ENCODE measurements around the gene UBE2H. TPM values are rescaled to one million over a fixed set of nuclear protein-coding genes. Genes with fewer than 3 reads are reported as not detected.
"Not testable (repeated sequence)": the region's sequence is repeated elsewhere in the genome, so short reads cannot be mapped to it uniquely, and the experiment has no call there.

Gene UBE2H
- total RNA-seq: 121 TPM
- long read RNA-seq, full-length matches to known transcripts: 244 of 290 reads
- long read RNA-seq, partial matches to known transcripts: 4 of 290 reads
- long read RNA-seq, other reads (novel, unspliced or antisense): 42 of 290 reads

DNA sequence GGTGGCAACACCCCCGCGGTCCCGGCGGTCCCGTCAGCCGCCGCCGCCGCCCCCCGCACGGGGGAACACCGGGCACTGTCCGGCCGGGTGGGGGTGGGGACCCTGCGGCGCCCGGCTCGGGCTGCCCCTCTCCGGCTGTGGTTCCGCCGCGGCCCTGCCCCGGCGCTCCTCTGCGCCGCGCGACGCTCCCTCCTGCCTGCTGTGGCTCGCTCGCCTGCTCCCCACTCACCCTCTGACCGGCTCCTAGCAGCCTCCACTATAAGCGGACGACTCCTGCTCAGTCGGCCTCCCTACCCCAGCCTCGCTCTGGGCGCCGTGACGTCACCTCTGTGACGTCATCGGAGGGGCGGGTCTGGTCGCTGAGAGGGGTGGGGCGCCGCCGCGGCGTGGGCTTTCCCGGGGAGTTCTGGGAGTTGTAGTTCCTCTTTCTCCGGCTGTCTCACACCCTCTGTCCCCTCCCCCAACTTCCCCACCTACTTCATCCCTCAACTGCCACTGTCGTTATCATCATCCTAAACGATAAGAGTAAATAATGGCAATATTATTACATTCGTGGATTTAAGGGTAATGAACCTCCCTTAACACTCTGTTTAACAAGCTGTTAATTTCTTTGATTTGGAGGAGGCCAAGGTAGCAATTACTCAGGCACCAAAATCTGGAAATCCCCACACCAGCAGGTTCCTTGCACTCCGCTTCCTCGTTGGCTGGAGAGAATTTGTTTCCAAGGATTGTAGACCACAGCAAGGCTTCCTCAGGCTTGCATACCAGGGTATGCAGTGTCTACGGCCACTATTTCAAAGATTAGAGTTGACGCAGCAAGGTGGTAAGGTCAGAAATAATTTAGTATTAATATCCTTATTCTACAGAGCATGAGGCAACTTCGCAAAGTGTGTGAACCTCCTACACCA lies at the start of gene UBE2H:
TSS of gene UBE2H (minus strand) at position 308 of the 908 bp plus-strand sequence. CDS start 405 bp downstream, outside the sequence.
- peak; percentile 83 for ATAC-seq
- intact Hi-C loops (cut with micrococcal nuclease): no loop called here
- DNase-seq: peak; percentile 96

DNA sequence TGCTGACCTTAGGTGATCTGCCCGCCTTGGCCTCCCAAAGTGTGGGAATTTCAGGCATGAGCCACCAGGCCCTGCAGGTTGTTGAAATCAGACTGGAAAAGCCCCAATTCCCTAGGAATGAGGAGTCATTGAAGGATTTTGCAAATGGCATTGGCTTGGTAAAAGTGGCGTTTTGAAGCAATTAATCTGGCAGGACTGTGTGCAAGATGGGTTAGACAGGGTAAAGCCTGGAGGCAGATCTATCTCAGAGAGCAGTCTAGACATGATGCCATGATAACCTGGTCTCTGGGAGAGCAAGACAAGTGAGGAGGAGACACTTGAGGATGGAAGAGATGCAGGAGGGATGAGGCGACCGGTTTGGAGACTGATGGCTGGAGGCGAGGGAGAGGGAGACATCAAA lies 45.7 kb upstream of the UBE2H start:
- no peak for ATAC-seq
- intact Hi-C loops (cut with micrococcal nuclease): no loop called here
- DNase-seq: no peak

GRCh38 chr7:129997285-129997684 lies 44.5 kb upstream of the UBE2H start:
- DNase-seq: no peak
- intact Hi-C loops (cut with micrococcal nuclease): no loop called here
- ATAC-seq: no peak

DNA sequence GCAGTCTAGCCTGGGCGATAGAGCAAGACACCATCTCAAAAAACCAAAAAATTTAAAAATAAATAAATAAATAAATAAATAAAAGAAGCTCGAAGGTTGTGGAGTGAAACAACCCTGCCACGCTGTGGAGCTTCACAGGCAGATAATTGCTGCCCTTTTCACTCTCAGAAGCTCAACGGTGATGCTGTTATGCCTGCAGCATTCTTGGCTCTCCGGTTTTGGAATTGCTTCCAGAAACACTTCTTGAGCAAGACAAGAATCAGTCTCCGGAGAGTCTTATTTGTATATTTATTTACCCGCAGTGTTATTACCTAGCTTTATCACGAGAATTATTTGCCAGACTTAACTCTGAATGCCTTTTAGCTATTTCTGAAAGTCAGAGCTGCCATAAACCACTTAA lies 40.5 kb upstream of the UBE2H start:
- intact Hi-C loops (cut with micrococcal nuclease): no loop called here
- ATAC-seq (no peak), DNase-seq (no peak)

GRCh38 chr7:129990403-129991192 lies 37.8 kb upstream of the UBE2H start:
- intact Hi-C loops (cut with micrococcal nuclease): no loop called here
- DNase-seq (no peak), ATAC-seq (peak; percentile 89)

- ATAC-seq (no peak), DNase-seq (no peak)
- intact Hi-C loops (cut with micrococcal nuclease): no loop called here
Measured at GRCh38 chr7:129989466-129989865, 36.7 kb upstream of the UBE2H start.

- DNase-seq: no peak
- ATAC-seq: no peak
- intact Hi-C loops (cut with micrococcal nuclease): no loop called here
Measured at GRCh38 chr7:129986600-129986999, 33.8 kb upstream of the UBE2H start.

GRCh38 chr7:129980667-129981066 lies 27.9 kb upstream of the UBE2H start:
- intact Hi-C loops (cut with micrococcal nuclease): no loop called here
- ATAC-seq: no peak
- no peak for DNase-seq

GRCh38 chr7:129975309-129975708 lies 22.5 kb upstream of the UBE2H start:
- intact Hi-C loops (cut with micrococcal nuclease): no loop called here
- no peak for ATAC-seq

DNA sequence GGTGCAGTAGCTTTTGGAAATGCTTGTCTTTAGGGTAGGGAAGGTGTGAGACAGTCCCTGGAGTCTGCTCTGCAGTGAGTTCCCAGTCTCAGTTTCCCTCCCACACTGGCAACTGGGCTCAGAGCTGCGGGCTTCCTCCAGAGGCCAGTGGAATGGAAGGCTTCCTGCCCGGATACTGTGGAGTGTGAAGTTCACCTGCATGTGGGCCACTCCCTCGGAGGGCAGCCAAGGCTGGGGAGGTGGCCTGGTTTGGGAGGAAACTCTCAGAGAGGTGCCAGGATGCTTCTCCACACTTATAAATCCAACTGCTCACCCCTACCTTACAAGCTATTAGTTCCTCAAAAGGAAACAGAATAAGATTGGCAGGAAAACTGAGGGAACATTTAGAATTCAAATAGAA lies 18.1 kb upstream of the UBE2H start:
- DNase-seq: no peak
- ATAC-seq: no peak
- intact Hi-C loops (cut with micrococcal nuclease): no loop called here

More at GRCh38 chr7:129975309-129975708, 22.5 kb upstream of the UBE2H start:
- no peak for DNase-seq

- ATAC-seq: peak; percentile 25
- no peak for DNase-seq
- intact Hi-C loops (cut with micrococcal nuclease): no loop called here
Measured at GRCh38 chr7:129969881-129970446, 17.2 kb upstream of the UBE2H start.

DNA sequence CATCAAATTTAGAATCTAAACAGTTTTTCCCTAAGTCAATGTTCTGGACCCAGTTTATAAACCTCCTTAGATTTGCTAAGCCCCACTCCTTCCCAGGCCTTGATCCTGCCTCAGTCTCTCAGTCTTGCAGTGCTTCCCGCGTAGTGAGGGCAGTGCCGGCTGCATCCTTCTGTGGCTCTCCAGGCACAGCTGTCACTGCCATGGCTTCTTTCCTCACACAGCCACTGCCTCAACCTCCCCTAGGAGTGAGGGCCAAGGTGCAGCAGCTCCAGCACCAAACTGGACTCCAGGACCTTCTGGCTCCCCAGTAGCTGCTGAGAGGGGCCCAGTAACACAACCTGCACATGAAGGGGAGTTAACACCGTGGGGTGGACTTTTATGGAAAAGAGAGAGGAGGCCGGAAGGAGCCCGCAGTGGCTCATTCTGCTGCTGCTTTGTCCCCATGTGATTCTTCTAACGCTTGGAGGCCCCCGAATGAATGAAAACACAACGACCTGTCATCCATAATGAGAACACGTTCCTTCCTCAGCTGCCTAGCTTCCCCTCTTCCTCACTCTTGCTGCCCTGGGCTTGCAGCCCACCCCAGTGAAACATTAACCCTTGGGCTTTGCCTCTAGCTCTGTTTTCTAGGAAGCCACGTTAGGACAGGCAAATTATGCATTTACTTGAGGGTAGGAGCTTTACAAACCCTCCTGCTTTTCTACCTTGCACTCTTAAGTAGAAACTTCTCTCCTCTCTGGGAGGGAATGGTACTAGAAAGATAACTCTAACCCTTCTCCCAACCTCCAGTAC lies 16.0 kb upstream of the UBE2H start:
- no peak for ATAC-seq
- intact Hi-C loops (cut with micrococcal nuclease): no loop called here

DNA sequence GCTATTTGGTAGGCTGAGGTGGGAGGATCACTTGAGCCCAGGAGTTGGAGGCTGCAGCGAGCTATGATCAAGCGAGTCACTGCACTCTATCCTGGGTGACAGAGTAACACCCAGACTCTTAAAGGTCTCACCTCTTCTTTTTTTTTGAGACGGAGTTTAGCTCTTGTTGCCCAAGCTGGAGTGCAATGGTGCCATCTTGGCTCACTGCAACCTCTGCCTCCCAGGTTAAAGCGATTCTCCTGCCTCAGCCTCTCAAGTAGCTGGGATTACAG lies 7.4 kb upstream of the UBE2H start:
- ATAC-seq; intact Hi-C loops (cut with micrococcal nuclease); DNase-seq: not testable (repeated sequence)

More for the DNA sequence above, 16.0 kb upstream of the UBE2H start:
- DNase-seq: no peak

GRCh38 chr7:129959471-129960203 lies 6.9 kb upstream of the UBE2H start:
- DNase-seq (no peak), ATAC-seq (no peak)
- intact Hi-C loops (cut with micrococcal nuclease): no loop called here

GRCh38 chr7:129958643-129959470 lies 6.1 kb upstream of the UBE2H start:
- intact Hi-C loops (cut with micrococcal nuclease): no loop called here
- DNase-seq (peak; percentile 54), ATAC-seq (peak; percentile 93)

GRCh38 chr7:129955993-129956543 lies 3.3 kb upstream of the UBE2H start:
- intact Hi-C loops (cut with micrococcal nuclease): no loop called here
- DNase-seq: no peak
- no peak for ATAC-seq

DNA sequence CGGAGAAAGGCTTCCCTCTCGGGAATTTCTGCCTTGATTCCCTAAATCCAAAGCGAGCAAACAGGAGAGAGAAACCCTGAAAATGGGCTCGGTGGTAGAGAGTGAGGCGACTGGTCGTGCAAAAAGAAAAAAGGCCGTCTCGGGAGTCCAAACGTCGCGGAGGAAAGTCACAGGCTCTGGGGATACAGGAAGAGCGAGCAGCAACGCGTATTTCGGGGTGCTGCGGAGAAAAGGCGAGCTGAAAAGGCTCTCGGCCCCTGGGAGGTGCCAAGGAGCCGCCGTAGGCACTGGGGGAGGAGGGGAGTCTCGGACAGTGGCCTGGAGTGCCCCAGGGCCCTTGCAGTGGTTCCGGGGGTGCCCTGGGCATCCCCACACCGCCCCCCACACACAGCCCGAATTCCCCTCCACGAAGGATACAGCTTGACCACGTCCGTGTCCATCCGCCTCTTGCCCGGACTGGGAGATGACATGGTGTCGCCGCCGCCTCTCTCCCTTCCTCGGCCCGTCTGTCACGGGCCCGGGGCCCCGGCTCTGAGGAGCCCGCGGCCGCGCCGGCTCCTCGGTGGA lies 591 bp downstream of the UBE2H start:
- ATAC-seq (peak; percentile 48), DNase-seq (peak; percentile 59)
- intact Hi-C loops (cut with micrococcal nuclease): no loop called here
